Adipocyte (in vitro differentiated cells): Measurements from ENCODE around the gene HCFC2.
"Not testable (repeated sequence)": the region's sequence is repeated elsewhere in the genome, so short reads cannot be mapped to it uniquely, and the experiment has no call there.

ENCODE experiments used
- DNase-seq: peaks from one replicate; pipeline ENCODE4 v3.0.0-alpha.2; 2015; ENCODE audit warnings: low read depth
- H3K27me3 ChIP-seq: replicated peaks from 2 replicates; pipeline ENCODE4 v1.7.0; 2013; ENCODE audit warnings: mild to moderate bottlenecking, low read length, moderate library complexity; ENCODE audit not compliant: control insufficient read depth, insufficient read depth
- H3K36me3 ChIP-seq: 2 replicates; pipeline ENCODE4 v1.7.0; 2013; ENCODE audit warnings: low read length, mild to moderate bottlenecking, moderate library complexity; ENCODE audit not compliant: control insufficient read depth, insufficient read depth, severe bottlenecking
- H3K4me1 ChIP-seq: 2 replicates; pipeline ENCODE4 v1.7.0; 2013; ENCODE audit warnings: mild to moderate bottlenecking, low read length, moderate library complexity; ENCODE audit not compliant: control insufficient read depth, insufficient read depth
- H3K4me3 ChIP-seq: 2 replicates; pipeline ENCODE4 v1.7.0; 2013; ENCODE audit warnings: mild to moderate bottlenecking, low read length, moderate library complexity
- H3K9ac ChIP-seq: 2 replicates; pipeline ENCODE4 v1.7.0; 2013; ENCODE audit warnings: mild to moderate bottlenecking, low read length, moderate library complexity
- H3K9me3 ChIP-seq: 2 replicates; pipeline ENCODE4 v1.7.0; 2013; ENCODE audit warnings: mild to moderate bottlenecking, low read length, moderate library complexity; ENCODE audit not compliant: control insufficient read depth

The HCFC2 gene

GRCh38 chr12:104094284-104094683, 30.0 kb downstream of the HCFC2 start:
- Histone ChIP-seq H3K36me3 (peaks cover 92% of the 10 kb centered on the region), H3K27me3 (no peaks in the 10 kb centered on the region), H3K9ac (no peak overlapping the region), H3K4me3 (no peak overlapping the region), H3K4me1 (no peaks in the 10 kb centered on the region), H3K9me3 (no peaks in the 10 kb centered on the region)
- peak; percentile 69 for DNase-seq

DNA sequence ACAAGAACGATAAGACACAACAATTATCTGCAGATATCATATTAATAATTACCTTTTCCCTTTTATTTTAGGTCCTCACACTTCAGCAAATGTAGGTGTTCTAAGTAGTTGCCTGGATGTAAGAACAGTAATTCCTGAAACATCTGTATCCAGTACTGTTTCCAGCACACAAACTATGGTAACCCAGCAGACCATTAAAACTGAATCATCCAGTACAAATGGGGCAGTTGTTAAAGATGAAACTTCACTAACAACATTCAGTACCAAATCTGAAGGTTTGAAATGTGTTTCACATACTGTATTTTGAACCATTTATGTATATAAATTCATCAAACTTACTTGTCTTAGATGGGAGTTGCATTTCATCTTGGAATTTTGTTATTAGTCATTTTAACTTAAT, 31.0 kb downstream of the HCFC2 start:
- DNase-seq: no peak
- peaks cover 92% of the 10 kb centered on the region for H3K36me3 ChIP-seq
- H3K9ac ChIP-seq: no peak overlapping the region
- H3K4me1 ChIP-seq: no peaks in the 10 kb centered on the region
- H3K4me3 ChIP-seq: no peak overlapping the region
- no peaks in the 10 kb centered on the region for H3K27me3 ChIP-seq
- H3K9me3 ChIP-seq: no peaks in the 10 kb centered on the region

DNA sequence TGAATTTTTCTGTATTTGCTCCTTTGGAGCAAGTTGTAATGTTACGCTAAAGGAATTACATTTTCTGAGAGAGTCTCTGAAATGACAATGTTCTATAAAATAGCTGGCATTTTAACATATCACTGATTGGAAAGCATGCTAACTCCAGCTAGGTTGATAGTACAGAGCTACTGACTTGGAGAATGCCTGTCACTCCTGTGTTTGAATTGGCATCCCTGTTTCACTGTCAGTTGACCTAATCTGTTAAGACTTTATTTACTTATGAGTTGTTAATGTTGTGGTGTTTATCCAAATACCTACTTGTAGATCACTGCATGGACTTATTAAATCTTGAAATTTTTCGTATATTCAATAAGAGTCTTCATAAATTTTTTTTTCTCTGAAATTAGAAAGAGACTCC, 33.6 kb downstream of the HCFC2 start:
- Histone ChIP-seq H3K4me1 (no peaks in the 10 kb centered on the region), H3K9ac (no peak overlapping the region), H3K4me3 (no peak overlapping the region), H3K9me3 (no peaks in the 10 kb centered on the region), H3K36me3 (peaks cover 98% of the 10 kb centered on the region), H3K27me3 (no peaks in the 10 kb centered on the region)
- no peak for DNase-seq

- Histone ChIP-seq H3K4me1 (peaks cover 10% of the 10 kb centered on the region), H3K9ac (no peak overlapping the region), H3K9me3 (no peaks in the 10 kb centered on the region), H3K36me3 (peaks cover 40% of the 10 kb centered on the region), H3K4me3 (no peak overlapping the region), H3K27me3 (no peaks in the 10 kb centered on the region)
- no peak for DNase-seq
Measured at GRCh38 chr12:104105461-104105860, 41.1 kb downstream of the HCFC2 start.

DNA sequence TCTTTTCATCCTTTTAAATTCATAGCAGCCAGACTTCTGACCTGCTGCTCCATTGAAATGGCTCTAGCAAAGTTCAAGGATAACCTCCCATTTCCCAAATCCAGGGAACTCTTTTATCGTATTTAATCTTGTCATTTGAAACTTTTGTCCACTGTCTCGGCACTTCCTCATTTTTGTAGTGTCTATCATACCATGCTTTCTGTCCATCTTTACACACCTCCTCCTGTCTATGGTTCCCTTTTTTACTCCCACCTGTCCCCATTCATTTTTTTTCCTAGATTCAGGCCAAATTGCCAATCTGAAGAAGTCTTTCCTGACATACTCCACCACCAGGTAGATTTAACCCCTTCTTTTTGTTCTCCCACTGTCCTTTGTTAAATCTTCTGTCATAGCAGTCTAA, 42.6 kb downstream of the HCFC2 start:
- H3K27me3 ChIP-seq: no peaks in the 10 kb centered on the region
- peaks cover 14% of the 10 kb centered on the region for H3K4me1 ChIP-seq
- no peak for DNase-seq
- H3K9me3 ChIP-seq: no peaks in the 10 kb centered on the region
- H3K36me3 ChIP-seq: peaks cover 26% of the 10 kb centered on the region
- no peak overlapping the region for H3K4me3 ChIP-seq
- no peak overlapping the region for H3K9ac ChIP-seq

GRCh38 chr12:104108755-104109445, 44.6 kb downstream of the HCFC2 start:
- H3K4me1 ChIP-seq: peaks cover 14% of the 10 kb centered on the region
- no peaks in the 10 kb centered on the region for H3K27me3 ChIP-seq
- no peaks in the 10 kb centered on the region for H3K9me3 ChIP-seq
- H3K4me3 ChIP-seq: no peak overlapping the region
- peak; percentile 94 for DNase-seq
- H3K9ac ChIP-seq: no peak overlapping the region
- peaks cover 7% of the 10 kb centered on the region for H3K36me3 ChIP-seq

DNA sequence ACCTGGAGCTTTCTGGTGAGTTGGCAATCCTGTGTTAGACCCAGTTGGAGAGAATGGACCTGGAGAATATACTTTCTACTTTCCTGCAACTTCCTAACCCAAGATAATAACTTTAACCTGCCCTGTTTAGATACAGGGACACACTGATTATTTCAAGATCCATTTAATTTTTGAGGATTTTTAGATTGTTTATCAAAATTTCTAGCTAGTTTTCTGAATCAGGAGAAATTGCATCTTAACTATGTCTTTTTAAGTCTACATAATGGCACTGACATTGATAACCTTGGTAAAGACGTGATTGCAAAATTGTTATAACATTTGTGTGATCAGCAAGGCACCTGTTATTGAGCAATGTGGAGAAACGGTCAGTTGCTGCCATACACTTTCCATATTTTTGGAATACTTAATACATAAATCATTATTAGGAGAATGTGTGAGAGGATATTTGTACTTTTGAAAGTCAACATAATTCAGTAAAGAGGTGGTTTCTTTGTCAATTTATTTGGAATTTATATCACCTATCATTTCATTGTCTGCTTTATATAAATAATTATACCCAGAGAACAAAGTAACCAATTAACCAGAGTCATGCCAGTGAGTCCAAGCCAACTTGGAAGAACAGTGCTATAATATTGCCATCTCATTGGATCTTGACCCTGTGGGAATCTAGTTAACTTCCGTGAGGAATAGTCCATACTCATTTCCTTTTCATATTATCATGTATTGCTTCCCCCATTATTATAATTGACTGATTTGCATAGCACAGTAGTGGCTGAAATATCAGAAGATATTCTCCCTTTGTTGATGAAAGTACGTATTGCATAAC, 45.3 kb downstream of the HCFC2 start:
- DNase-seq: peak; percentile 44
- no peaks in the 10 kb centered on the region for H3K27me3 ChIP-seq
- H3K4me3 ChIP-seq: no peak overlapping the region

DNA sequence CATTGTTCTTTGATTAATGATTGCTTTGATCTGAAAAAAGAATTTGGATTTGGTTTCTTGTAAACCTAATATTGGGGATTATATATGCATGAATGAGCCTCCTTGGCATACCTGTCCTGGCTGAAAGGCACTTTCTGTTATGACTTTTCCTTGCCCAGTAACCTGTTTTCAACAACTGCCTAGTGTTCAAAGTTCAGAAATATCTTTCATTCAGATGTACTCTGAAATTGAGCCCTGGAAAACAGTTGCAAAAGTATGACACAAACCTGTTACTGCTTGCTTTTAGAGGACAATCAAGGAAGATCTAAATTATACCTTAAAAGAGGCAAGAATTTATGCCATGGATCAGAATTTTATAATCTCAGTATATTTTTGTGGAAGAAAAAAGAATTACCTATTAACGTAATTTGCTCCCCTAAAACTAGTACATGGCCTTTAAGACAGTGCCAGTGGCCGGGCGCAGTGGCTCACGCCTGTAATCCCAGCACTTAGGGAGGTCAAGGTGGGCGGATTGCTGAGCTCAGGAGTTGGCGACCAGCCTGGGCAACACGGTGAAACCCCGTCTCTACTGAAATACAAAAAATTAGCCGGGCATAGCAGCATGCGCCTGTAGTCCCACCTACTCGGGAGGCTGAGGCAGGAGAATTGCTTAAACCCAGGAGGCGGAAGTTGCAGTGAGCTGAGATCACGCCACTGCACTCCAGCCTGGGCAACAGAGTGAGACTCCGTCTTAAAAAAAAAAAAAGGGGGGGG, 50.7 kb downstream of the HCFC2 start:
- H3K4me3 ChIP-seq, H3K27me3 ChIP-seq, H3K9ac ChIP-seq, H3K9me3 ChIP-seq, DNase-seq: not testable (repeated sequence)
- H3K4me1 ChIP-seq: peaks cover 20% of the 10 kb centered on the region
- peaks cover 25% of the 10 kb centered on the region for H3K36me3 ChIP-seq

More for the DNA sequence above, 45.3 kb downstream of the HCFC2 start:
- H3K36me3 ChIP-seq: peaks cover 11% of the 10 kb centered on the region
- H3K4me1 ChIP-seq: peaks cover 14% of the 10 kb centered on the region
- no peaks in the 10 kb centered on the region for H3K9me3 ChIP-seq
- H3K9ac ChIP-seq: no peak overlapping the region

- peaks cover 19% of the 10 kb centered on the region for H3K4me1 ChIP-seq
- H3K9me3 ChIP-seq: no peaks in the 10 kb centered on the region
- H3K4me3 ChIP-seq: no peak overlapping the region
- peaks cover 30% of the 10 kb centered on the region for H3K36me3 ChIP-seq
- no peaks in the 10 kb centered on the region for H3K27me3 ChIP-seq
- DNase-seq: peak; percentile 43
- H3K9ac ChIP-seq: peak overlapping the region; percentile 3
Measured at GRCh38 chr12:104115587-104115975, 51.2 kb downstream of the HCFC2 start.

DNA sequence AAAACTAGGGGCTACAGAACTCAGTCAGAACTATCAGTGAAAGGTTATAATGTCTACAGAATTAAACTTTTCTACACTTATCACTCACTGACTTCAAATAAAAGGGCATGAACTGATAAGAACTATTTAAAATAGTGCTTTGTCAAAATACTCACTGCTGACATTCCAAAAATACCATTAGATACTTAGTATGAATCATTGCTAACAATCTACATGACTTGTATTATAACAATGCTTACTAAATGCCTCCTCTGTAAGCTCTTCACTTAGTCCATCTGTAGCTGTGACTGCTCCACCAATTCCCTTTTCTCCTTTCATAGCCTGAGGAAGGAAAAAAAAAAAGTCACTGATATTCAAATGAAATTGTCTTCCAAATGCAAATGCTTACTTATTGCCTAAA, 56.7 kb downstream of the HCFC2 start:
- Histone ChIP-seq H3K4me3 (no peak overlapping the region), H3K9ac (peak overlapping the region; percentile 43), H3K4me1 (peaks cover 26% of the 10 kb centered on the region), H3K9me3 (no peaks in the 10 kb centered on the region), H3K27me3 (no peaks in the 10 kb centered on the region), H3K36me3 (peaks cover 62% of the 10 kb centered on the region)
- DNase-seq: peak; percentile 48

DNA sequence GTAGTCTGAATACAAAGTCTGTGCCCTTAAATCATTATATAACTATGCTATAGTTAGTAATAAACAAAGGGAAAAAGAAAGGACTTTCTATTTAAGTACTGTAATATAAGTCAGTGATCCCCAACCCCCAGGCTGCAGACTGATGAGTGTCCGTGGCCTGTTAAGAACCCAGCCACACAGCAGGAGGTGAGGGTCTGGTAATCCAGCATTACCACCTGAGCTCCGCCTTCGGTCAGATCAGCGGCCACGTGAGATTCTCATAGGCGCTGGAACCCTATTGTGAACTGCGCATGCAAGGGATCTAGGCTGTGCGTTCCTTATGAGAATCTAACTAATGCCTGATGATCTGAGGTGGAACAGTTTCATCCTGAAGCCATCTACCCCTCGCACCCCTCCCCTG, 58.0 kb downstream of the HCFC2 start:
- H3K36me3 ChIP-seq: peaks cover 75% of the 10 kb centered on the region

More for the DNA sequence above, 58.0 kb downstream of the HCFC2 start:
- H3K9ac ChIP-seq: no peak overlapping the region
- DNase-seq: no peak
- H3K27me3 ChIP-seq: no peaks in the 10 kb centered on the region
- H3K9me3 ChIP-seq: no peaks in the 10 kb centered on the region
- no peak overlapping the region for H3K4me3 ChIP-seq
- peaks cover 21% of the 10 kb centered on the region for H3K4me1 ChIP-seq
